ENCODE measurements around the gene GRIN1. TPM values are rescaled to one million over a fixed set of nuclear protein-coding genes. Genes with fewer than 3 reads are reported as not detected.
"Not testable (repeated sequence)": the region's sequence is repeated elsewhere in the genome, so short reads cannot be mapped to it uniquely, and the experiment has no call there.

The GRIN1 gene
- total RNA-seq, 1 donor from 2014 or later, result not detected

DNA sequence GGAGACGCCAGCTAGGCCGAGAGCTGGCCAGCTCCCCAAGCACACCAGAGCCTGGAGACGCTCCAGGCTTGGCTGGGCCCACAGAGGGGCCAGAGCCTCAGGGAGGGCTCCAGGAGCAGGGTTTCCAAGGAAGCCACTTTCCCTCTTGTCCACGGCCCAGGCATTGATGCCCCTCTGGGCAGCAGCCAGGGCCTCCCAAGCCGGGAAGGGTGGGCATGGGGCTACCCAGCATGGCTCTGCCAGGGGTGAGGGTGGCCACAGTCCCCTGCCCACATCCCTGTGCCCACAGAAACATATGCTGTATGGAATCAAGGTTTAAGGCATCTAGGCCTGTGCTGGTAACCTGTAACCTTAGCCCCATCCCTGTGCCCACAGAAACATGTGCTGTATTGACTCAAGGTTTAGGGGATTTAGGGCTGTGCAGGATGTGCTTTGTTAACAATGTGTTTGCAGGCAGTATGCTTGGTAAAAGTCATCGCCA is 22.9 kb upstream of the GRIN1 start:
- Histone ChIP-seq H2AFZ (replicated peaks) (no peak overlapping the region), H3K79me2 (ENCODE audit: low read depth) (no peaks in the 10 kb centered on the region), H3K9me3 (ENCODE audit: low read depth) (no peaks in the 10 kb centered on the region), H4K20me1 (ENCODE audit: low read depth) (peaks cover 3% of the 10 kb centered on the region), H3K4me3 (no peak overlapping the region), H3K27ac (no peak overlapping the region), H3K9ac (no peak overlapping the region), H3K36me3 (no peaks in the 10 kb centered on the region), H3K4me1 (peaks cover 8% of the 10 kb centered on the region), H3K27me3 (peaks cover 59% of the 10 kb centered on the region), H3K4me2 (no peak overlapping the region), H3F3A (ENCODE audit: low read depth) (no peaks in the 10 kb centered on the region)
- Mint-ChIP-seq H3K9me3 (no peaks in the 10 kb centered on the region), H3K36me3 (no peaks in the 10 kb centered on the region), H3K27me3 (ENCODE audit: insufficient read depth, low read depth) (peaks cover 17% of the 10 kb centered on the region), H3K4me1 (no peaks in the 10 kb centered on the region), H3K4me3 (no peak overlapping the region), H3K27ac (no peak overlapping the region)
- no peak for DNase-seq (ENCODE audit: low spot score)
- TF ChIP-seq EZH2phosphoT487 (IDR thresholded peaks at IDR 0.05) (no peak), CTCF (IDR thresholded peaks at IDR 0.05) (no peak), EZH2 (IDR thresholded peaks at IDR 0.05) (no peak)

- H3K9me3 Mint-ChIP-seq, result no peaks in the 10 kb centered on the region
- H2AFZ ChIP-seq (replicated peaks), result no peak overlapping the region
- H3K27me3 Mint-ChIP-seq (ENCODE audit: insufficient read depth, low read depth), result peaks cover 18% of the 10 kb centered on the region
- H3K79me2 ChIP-seq (ENCODE audit: low read depth), result no peaks in the 10 kb centered on the region
- no peaks in the 10 kb centered on the region for H3K36me3 Mint-ChIP-seq
- TF ChIP-seq CTCF (IDR thresholded peaks at IDR 0.05) (no peak), EZH2phosphoT487 (IDR thresholded peaks at IDR 0.05) (no peak), EZH2 (IDR thresholded peaks at IDR 0.05) (no peak)
- H3K27me3 ChIP-seq, result peaks cover 59% of the 10 kb centered on the region
- H3K9me3 ChIP-seq (ENCODE audit: low read depth), result no peaks in the 10 kb centered on the region
- H3K4me3 ChIP-seq, result no peak overlapping the region
- DNase-seq (ENCODE audit: low spot score), result no peak
- no peak overlapping the region for H3K27ac Mint-ChIP-seq
- no peak overlapping the region for H3K9ac ChIP-seq
- H3K36me3 ChIP-seq, result no peaks in the 10 kb centered on the region
- H3F3A ChIP-seq (ENCODE audit: low read depth), result peaks cover 2% of the 10 kb centered on the region
- H3K4me2 ChIP-seq, result no peak overlapping the region
- H3K4me3 Mint-ChIP-seq, result peak overlapping the region; percentile 63
- peaks cover under 1% of the 10 kb centered on the region for H3K4me1 Mint-ChIP-seq
- H4K20me1 ChIP-seq (ENCODE audit: low read depth), result peaks cover 5% of the 10 kb centered on the region
- H3K27ac ChIP-seq, result no peak overlapping the region
- H3K4me1 ChIP-seq, result peaks cover 8% of the 10 kb centered on the region
Observed at GRCh38 chr9:137116728-137117127, 22.2 kb upstream of the GRIN1 start.

DNA sequence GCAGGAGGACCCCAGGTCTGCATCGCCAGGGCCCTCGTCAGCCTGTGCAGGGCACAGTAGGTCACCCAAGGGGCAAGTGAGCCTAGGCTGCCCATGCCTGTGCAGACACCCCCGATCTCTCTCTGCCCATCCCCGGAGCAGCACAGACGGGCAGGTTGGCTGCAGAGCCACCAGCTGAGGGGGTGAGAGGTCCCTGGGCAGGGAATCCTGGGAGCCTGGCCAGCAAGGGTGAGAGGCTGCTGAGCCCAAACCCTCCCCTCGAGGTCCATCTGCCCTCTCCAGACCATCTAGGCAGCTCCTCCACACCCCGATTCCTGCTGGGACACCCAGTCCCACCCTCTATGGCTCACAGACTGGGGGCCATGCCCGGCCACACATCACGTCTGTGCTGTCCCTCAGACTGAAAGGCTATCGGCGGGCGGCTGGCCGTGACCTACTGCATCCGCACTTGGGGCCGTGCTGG is 21.7 kb upstream of the GRIN1 start:
- Histone ChIP-seq H3K27me3 (peaks cover 57% of the 10 kb centered on the region), H3K79me2 (ENCODE audit: low read depth) (no peaks in the 10 kb centered on the region), H3K27ac (no peak overlapping the region), H3K9me3 (ENCODE audit: low read depth) (no peaks in the 10 kb centered on the region), H3K9ac (no peak overlapping the region), H4K20me1 (ENCODE audit: low read depth) (peaks cover 5% of the 10 kb centered on the region), H3F3A (ENCODE audit: low read depth) (peaks cover 7% of the 10 kb centered on the region), H3K4me2 (no peak overlapping the region), H3K36me3 (no peaks in the 10 kb centered on the region), H2AFZ (replicated peaks) (no peak overlapping the region), H3K4me3 (no peak overlapping the region), H3K4me1 (peaks cover 8% of the 10 kb centered on the region)
- DNase-seq (ENCODE audit: low spot score), result no peak
- peaks cover 6% of the 10 kb centered on the region for H3K4me1 Mint-ChIP-seq
- no peaks in the 10 kb centered on the region for H3K36me3 Mint-ChIP-seq
- H3K9me3 Mint-ChIP-seq, result no peaks in the 10 kb centered on the region
- H3K27ac Mint-ChIP-seq, result no peak overlapping the region
- peaks cover 18% of the 10 kb centered on the region for H3K27me3 Mint-ChIP-seq (ENCODE audit: insufficient read depth, low read depth)
- H3K4me3 Mint-ChIP-seq, result no peak overlapping the region
- TF ChIP-seq CTCF (IDR thresholded peaks at IDR 0.05) (no peak), EZH2phosphoT487 (IDR thresholded peaks at IDR 0.05) (no peak), EZH2 (IDR thresholded peaks at IDR 0.05) (no peak)

- H4K20me1 ChIP-seq (ENCODE audit: low read depth); H3K4me2 ChIP-seq; H3K79me2 ChIP-seq (ENCODE audit: low read depth); H3K9me3 ChIP-seq (ENCODE audit: low read depth); H3K36me3 ChIP-seq; H2AFZ ChIP-seq (replicated peaks); DNase-seq (ENCODE audit: low spot score); H3K4me3 Mint-ChIP-seq; H3K4me3 ChIP-seq; H3K27ac Mint-ChIP-seq; H3K27ac ChIP-seq; H3K9me3 Mint-ChIP-seq; H3K9ac ChIP-seq; H3K36me3 Mint-ChIP-seq; H3K4me1 ChIP-seq: not testable (repeated sequence)
- Mint-ChIP-seq H3K27me3 (ENCODE audit: insufficient read depth, low read depth) (peaks cover 17% of the 10 kb centered on the region), H3K4me1 (peaks cover 11% of the 10 kb centered on the region)
- H3F3A ChIP-seq (ENCODE audit: low read depth), result peaks cover 11% of the 10 kb centered on the region
- peaks cover 49% of the 10 kb centered on the region for H3K27me3 ChIP-seq
Observed at GRCh38 chr9:137118092-137118603, 20.8 kb upstream of the GRIN1 start.

DNA sequence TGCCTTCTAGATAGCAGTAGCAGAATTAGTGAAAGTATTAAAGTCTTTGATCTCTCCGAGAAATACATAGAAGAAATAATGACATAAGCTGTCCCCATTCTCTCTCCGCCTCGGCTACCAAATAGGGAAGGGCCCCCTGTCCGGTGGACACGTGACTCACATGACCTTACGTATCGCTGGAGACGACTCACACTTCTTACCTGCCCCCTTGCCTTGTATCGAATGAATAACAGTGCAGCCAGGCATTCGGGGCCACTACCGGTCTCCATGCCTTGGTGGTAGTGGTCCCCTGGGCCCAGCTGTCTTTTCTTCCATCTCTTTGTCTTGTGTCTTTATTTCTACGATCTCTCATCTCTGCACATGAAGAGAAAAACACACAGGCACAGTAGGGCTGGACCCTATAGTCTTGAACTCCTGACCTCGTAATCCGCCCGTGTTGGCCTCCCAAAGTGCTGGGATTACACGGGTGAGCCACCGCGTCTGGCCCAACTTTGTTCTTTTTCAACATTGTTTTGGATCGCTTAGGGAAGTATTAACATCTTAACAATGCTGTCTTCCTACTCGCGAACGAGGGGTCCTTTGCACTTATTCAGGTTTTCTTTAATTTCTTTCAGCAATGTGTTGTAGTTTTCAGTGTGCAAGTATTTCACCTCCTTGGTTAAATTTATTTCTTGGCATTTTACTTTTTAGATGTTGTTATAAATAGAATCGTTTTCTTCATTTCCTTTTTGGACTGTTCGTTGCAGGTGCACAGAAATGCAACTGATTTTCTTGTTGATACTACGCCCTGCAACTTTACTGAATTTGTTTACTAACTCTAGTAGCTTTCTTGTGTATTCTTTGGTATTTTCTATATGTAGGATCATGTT is 16.8 kb upstream of the GRIN1 start:
- not testable (repeated sequence) for DNase-seq (ENCODE audit: low spot score); H3K36me3 Mint-ChIP-seq; H3K27me3 ChIP-seq; H3K79me2 ChIP-seq (ENCODE audit: low read depth); H3K4me1 ChIP-seq; H3K36me3 ChIP-seq; H3K27ac ChIP-seq; H3K27me3 Mint-ChIP-seq (ENCODE audit: insufficient read depth, low read depth); H3K4me3 ChIP-seq; H3K9me3 ChIP-seq (ENCODE audit: low read depth); H3K9ac ChIP-seq; H2AFZ ChIP-seq (replicated peaks); H3K9me3 Mint-ChIP-seq; H3K27ac Mint-ChIP-seq; H3K4me2 ChIP-seq
- H4K20me1 ChIP-seq (ENCODE audit: low read depth), result peaks cover 12% of the 10 kb centered on the region
- Mint-ChIP-seq H3K4me1 (peaks cover 15% of the 10 kb centered on the region), H3K4me3 (peak overlapping the region; percentile 55)
- peaks cover 11% of the 10 kb centered on the region for H3F3A ChIP-seq (ENCODE audit: low read depth)
